MV-4-11 (cell line): Measurements from ENCODE around the gene CBX2.

Source experiments
- DNase-seq: peaks from one replicate; lab custom pipeline; 2025; lab: John Stamatoyannopoulos, UW

The CBX2 gene

DNA sequence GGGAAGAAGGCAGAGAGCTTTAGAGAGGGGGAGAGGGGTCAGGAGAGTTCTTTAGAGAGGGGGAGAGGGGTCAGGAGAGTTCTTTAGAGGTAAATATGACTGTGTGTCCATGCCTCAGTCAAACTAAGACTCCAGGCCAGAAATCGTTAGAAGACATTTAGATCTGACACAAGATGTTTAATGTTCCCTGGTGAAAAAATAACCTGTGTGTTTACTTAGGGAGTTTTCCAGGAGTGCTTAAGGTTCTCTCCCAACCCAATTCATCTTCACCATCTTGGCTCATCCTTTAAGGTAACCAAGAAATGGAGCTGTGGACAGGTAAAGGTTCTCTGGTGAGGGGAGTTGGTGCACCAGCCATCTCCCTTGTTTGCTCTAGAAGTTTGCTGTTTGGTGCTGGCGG, 51.5 kb downstream of the CBX2 start:
- no peak for DNase-seq

DNA sequence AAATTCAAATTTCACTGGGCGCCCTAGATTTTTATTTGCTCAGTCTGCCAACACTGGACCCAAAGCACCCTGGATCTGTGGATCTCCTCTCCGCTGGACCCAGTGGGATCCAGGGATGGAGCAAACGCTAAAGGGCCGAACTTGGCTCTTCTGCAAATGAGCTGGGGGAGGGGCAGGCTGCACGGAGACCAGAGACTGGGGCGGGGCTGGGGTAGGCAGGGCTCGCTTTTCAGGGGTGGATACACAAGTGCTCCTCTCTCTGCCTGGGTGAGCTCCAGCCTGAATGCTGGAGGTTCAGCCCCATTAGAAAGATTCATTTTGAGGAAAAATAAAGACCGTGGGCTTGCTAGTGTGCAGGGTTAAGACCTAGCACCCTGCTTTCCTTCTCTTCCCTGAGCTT, 52.4 kb downstream of the CBX2 start:
- DNase-seq = no peak

DNA sequence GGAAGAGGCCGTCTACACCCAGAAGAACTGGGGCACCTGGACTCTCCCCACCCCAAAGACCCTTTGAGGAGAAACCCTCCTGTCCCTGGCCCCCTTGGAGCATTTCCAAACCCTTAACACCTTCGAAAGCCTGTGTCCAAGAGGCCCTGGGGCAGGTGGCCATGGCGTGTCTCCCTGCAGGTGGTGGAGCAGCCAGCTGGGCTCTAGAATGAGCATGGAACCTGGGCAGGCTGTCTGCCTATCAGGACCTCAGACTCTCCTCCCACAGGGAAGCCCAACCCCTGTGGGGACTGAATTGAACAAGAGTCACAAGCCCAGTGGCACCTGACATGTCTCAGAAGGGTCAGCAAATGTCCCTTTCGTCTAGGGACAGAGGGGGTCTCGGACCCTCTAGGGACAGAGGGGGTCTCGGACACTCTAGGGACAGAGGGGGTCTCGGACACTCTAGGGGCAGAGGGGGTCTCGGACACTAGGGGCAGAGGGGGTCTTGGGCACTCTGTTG, 52.9 kb downstream of the CBX2 start:
- no peak for DNase-seq

DNA sequence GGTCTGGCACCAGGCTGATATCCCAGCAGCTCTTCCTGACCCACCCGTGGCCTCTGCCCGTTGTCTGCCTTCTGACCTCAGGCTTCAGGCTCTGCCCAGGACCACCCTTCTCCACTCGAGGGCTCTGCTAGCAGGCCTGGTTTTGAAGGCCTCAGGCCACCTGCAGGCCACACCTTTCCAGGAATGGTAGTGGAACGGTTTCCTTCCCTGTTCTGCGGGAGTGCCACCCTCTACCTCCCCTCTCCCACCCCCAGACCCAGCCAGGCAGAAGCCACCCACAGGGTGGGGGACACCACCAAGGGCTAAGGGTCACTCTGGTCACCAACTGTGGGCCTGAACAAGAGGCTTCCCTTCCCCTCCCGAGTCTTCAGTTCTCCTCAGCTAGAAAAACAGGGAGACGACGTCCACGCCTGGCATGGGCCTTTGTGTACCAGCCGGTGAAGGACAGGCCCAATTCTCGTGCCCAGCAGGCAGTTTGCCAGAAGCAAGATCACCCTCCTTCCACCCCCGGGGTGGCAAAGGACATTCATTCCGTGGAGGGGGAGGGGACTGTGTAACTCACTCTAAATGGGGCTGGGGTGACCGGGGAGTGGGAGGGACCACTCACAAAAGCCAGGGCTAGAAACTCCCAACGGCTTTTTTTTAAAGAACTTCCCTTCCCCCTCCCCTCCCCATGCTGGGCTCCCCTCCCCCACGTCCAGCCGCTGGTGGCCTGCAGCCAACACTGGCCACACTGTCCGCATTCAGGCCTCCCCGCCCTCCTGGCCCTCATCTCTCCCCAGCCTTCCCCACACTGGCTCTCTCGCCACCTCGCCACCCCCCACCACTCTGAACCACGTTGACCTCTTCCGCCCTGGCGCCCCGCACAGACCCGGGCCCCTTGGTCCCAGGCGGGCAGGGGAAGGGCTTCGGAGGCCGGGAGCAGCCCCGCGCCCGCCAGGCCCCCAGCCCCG, 53.6 kb downstream of the CBX2 start:
- DNase-seq = no peak

DNA sequence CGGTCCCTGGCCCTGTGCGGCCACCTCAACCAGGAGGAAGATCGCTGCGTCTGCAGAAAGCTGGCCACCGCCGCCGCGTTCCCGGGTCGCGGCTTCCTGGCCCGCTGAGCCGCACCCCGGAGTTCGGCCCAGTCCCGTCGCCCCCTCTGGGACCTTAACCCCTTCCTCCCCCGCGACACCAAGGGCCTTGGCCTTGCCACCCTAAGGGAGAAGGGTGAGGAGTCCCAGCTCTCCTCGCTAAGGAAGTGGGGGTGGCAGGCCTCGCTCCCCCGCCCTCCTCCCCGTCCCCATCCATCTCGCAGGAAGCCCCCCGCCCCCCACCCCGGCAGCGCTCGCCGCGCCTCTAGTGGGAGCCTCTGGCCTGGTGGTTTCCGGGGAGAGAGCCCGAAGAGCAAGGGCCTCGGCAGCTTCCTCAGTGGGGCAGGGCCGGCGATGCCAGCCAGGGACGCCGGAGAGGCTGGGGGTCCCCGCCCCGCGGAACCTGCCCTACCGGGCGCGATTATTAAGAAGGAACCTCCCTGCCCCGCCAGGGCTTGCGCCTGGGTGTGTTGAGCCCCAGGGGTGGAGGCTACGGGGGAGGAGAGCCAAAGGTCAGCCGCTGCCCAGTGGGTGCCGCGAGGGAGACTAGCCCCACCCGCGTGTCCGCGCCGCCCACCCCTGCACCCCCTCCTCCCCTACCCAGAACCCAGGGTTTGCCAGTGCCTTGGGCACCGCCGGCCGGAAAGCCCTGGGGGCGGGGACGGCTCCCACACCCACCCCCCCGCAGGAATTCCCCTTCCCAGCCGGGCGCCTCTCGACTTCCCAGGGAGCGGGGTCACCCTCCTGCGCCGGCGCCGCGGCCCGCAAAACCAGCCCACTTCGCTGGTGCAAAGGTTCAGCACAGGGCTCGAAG, 54.5 kb downstream of the CBX2 start:
- DNase-seq = no peak

DNA sequence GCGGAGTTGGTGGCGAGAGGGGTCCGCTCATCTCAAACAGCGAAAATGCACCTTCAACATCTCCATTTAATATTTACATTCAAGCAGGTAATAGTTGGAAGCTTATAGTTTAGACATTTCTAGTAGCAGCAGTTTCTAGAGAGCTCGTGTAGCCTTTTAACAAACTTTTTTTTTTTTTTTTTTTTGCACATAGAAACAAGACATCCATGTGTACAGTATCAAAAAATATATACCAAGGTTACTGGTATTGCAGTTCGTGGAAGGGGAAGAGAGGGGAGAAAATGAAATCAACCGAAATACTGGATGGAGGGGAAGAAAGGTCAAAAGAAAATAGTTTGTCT, 55.1 kb downstream of the CBX2 start:
- DNase-seq = no peak

DNA sequence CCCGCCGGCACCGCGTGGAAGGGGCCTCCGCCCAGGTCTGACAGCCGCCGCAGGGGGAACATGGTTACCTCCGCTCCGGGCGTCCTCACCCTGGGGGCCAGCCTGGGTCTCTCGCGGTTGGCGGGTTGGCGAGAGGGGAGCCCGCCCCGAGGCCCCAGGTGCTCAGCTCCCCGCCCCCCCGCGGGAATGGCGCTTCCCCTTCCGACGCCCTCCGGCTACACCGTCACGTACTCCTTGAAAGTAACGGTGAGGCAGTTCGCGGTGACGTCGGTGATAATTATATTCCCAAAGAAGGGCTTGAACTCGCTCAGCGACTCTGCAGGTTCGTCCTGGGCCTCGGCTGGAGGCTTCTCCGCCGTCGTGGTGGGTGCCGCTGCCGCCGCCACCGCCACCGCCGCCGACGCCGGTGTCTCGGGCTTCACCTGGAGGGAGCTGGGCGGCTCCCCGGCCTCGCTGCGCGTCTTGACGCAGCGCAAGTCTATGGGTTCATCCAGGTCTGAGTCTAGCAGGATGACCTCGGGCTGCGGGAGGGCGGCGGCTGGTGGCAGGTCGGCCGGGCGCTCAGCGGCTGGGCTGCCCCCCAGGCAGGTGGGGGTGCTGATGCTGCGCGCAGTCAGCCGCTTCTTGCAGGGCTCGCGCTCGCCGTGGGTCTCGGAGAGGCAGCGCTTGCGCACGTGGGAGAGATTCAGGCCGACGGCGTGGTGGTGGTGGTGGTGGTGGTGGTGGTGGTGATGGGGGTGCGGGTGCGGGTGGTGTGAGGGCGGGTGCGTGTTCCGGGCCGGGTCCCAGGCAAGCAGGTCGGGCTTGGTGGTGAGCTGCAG, 56.0 kb downstream of the CBX2 start:
- no peak for DNase-seq

DNA sequence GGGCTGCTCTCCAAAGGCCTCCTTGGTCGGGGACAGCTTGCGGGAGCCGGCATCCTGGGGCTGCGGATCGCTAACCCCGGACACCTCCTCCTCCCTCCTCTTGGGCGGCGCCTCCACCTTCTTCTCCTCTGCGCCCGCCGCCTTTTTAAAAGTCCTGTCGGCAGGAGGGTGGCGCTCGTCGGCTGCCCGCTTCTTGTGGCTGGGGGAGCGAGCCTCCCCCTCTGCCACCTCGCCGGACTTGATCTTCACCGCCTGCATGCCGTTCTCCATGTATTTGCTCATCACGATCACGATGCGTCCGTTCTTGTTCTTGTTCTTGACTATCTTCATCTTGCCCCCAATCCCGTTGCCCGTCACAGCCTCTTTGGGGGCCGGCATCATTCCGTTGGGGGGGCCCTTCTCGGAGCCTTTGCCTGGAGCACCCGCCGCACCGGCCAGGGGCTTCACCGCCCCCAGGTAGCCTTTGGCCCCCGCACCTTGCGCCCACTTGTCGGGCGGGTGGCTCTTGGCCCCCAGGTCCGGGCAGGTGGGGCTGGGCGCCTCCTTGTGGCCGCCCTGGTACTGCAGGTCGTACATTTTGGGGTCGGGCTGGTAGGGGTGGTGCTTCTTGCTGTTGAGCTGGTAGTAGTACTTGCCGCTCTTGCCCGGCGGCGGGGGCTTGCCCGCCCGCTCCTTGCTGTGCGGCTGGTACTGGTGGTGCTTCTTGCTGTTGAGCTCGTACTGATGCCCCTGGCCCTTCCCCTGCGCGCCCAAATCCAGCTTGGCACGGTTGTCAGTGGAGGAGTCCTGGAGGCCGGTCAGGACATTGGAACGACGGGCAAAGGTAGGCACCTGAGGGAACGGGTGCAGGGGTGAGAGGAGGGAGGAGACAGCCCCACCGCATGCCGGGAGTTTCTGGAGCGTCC, 56.9 kb downstream of the CBX2 start:
- DNase-seq = no peak

DNA sequence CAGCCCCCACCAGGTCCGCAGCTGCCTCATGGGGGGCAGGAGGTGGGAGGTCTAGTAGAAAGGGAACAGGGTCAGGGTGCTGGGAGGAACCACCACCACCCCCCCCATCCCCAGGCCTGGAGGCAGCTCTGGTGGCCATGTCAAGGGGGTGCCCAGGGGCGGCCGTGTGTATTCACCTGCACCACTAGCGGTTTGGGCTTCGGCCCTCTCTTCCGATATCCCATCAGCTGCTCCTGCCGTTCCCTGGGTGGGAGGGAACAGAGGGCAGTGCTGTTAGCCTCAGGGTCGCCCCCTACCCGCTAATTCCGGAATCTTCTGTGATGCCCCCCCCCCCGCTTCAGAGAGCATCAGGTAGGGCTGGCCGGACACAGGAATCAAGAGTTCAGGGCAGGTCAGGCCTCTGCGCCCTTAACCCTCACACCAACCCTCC, 57.5 kb downstream of the CBX2 start:
- no peak for DNase-seq

DNA sequence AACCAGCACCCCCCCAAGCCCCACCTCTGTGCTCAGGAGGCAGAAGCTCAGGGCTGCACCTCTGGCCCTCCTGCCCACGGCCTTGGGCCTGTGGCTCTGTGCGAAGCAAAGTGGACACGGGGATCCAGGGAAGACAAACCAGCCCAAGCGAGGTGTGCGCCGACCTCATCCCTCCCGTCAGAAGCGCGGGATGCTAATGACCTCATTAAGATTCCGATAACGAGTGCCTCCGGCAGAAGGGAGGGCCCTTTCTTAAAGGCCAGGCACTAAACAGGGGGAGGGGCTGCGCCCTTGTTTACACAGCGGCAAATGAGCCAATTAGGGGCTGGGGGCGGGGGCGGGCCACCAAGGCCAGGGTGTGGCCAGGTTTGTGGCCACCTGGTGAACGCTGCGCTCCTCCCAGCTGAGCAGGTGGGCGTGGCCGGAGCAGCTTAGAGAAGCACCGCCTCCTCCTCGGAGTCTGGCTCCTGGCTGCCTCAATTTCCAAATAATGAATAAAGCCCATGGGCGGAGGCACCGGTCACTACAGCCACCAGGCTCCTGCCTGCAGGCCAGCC, 58.1 kb downstream of the CBX2 start:
- DNase-seq = no peak

DNA sequence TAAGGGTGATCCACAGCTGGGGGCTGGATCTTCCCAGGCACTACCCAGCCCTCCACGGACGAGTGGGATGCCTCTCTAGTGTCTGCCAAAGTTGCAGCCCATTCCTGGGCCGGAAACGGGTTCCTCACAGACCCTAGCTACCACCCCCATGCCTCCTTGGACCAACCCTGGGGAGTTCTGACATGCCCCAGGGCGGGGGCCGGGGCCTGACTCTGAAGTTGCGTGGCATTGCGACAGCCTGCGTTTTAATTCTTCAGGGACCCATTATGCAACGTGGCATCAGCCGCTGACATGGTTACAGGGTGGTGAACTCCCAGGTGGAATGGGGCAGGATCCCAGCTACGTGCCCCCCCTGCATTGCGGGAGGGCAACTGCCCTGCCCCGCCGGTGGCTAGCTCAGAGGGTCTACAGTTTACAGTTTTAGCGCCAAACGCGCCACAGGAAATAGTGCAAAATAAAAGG, 58.6 kb downstream of the CBX2 start:
- peak; percentile 87 for DNase-seq

DNA sequence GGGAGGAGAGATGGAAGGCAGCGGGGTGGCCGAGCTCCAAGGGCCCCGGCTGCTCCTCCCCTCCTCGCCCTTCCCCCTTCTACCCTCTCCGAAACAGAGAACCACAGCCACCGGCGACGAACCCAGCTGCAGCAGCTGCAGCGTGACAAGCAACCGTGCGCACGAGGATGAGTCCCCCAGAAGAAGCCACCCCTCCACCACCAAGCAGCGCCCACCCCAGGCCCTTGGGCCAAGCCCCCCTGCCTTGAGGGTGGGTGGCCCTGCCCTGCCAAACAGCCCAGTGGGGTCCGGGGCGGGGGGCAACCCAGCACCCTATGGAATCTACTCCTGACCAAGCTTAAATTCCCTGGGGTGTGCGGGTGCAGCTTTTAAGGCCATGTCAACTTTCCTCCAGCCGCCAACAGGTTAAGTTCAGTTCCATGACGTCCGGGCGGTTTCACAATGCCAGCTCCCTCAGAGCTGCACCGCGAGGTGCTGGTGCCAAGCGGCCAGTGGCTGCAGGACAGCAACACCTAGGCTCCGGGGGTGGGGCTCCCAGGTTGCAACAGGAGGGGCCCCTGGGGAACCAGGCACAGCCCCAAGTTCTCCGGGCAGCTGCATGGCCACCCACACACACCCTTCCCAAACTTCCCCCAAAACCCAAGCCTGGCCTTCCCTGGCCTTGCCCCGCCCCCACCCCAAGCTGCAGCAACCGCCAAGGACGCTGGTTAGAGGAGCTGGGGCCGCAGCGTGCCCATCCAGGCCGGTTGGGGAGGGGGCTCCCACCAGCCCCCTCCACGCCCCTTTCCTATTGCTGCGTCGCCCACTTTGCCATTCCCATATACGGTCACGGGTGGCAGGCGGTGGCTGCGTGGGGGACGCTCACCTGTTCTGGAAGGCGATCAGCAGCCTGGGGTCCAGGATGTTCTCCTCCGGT, 59.3 kb downstream of the CBX2 start:
- peak; percentile 87 for DNase-seq
